Endodermal cell (in vitro differentiated cells): ENCODE results near the gene EDNRA. TPM values are rescaled to one million over a fixed set of nuclear protein-coding genes. Genes with fewer than 3 reads are reported as not detected.

Experiments
- DNase-seq: peaks from one replicate; pipeline ENCODE4 v3.0.0-alpha.2; 2017
- H3K27ac ChIP-seq: 2 replicates; pipeline ENCODE4 v1.5.1; 2013; ENCODE audit warnings: mild to moderate bottlenecking, low read depth, low read length, moderate library complexity
- H3K27me3 ChIP-seq: 2 replicates; pipeline ENCODE4 v1.6.1; 2013; ENCODE audit warnings: mild to moderate bottlenecking, low read length, moderate library complexity; ENCODE audit not compliant: insufficient read depth, control insufficient read depth, poor library complexity, severe bottlenecking
- H3K36me3 ChIP-seq: 2 replicates; pipeline ENCODE4 v1.7.0; 2013; ENCODE audit warnings: mild to moderate bottlenecking, low read length, moderate library complexity; ENCODE audit not compliant: control insufficient read depth, insufficient read depth
- H3K4me1 ChIP-seq: one replicate; pipeline ENCODE4 v1.7.0; 2013; ENCODE audit warnings: low read length; ENCODE audit not compliant: control insufficient read depth, insufficient read depth
- H3K4me3 ChIP-seq: 2 replicates; pipeline ENCODE4 v1.5.1; 2013; ENCODE audit warnings: mild to moderate bottlenecking, low read length, moderate library complexity
- H3K9ac ChIP-seq: 2 replicates; pipeline ENCODE4 v1.6.1; 2013; ENCODE audit warnings: mild to moderate bottlenecking, low read length, moderate library complexity; ENCODE audit not compliant: poor library complexity, severe bottlenecking; ENCODE audit errors: extremely low read depth
- H3K9me3 ChIP-seq: 2 replicates; pipeline ENCODE4 v1.6.1; 2013; ENCODE audit warnings: mild to moderate bottlenecking, low read length, moderate library complexity; ENCODE audit not compliant: control insufficient read depth
- H3K27ac Mint-ChIP-seq: 2 replicates; pipeline ENCODE4 v1.8.0; 2020; ENCODE audit warnings: mixed read lengths
- H3K27me3 Mint-ChIP-seq: 2 replicates; pipeline ENCODE4 v1.8.0; 2021; ENCODE audit warnings: mild to moderate bottlenecking, mixed read lengths; ENCODE audit not compliant: insufficient read depth
- H3K36me3 Mint-ChIP-seq: 2 replicates; pipeline ENCODE4 v1.8.0; 2020; ENCODE audit warnings: low read depth, mixed read lengths
- H3K4me1 Mint-ChIP-seq: 2 replicates; pipeline ENCODE4 v1.8.0; 2020; ENCODE audit warnings: mixed read lengths
- H3K4me3 Mint-ChIP-seq: 2 replicates; pipeline ENCODE4 v1.8.0; 2020; ENCODE audit warnings: mild to moderate bottlenecking, moderate library complexity, mixed read lengths
- H3K9me3 Mint-ChIP-seq: 2 replicates; pipeline ENCODE4 v1.8.0; 2020; ENCODE audit warnings: mild to moderate bottlenecking, mixed read lengths
- WGBS, 2 experiments: methylation state at CpG; one replicate each; pipeline versions ENCODE4 v1.1.5 to v1.1.7; 2013; ENCODE audit warnings: missing lambda C conversion rate in 2 of 2, mixed read lengths in 1 of 2; ENCODE audit not compliant: insufficient coverage in 1 of 2, insufficient read length in 1 of 2; 5-methylcytosine and 5-hydroxymethylcytosine counted together
- total RNA-seq, 2 donors: library from RNA; stranded (reverse); fragmentation: NEBNext Ultra II Directional in 1 of 2; extraction: Animal tissue kit (Norgen Biotek cat#: 25700) in 1 of 2; gene quantifications; 2 replicates in 1 of 2; 3 replicates in 1 of 2; pipeline ENCODE4 v1.2.1, GENCODE V29; 2021
- TF ChIP-seq, protein P1 (sequence below): fragments of 200-600 bp; sonication (generic); conservative IDR thresholded peaks from 2 replicates; pipeline ENCODE4 v1.5.0; 2021; ENCODE audit warnings: antibody characterized with exemption, mild to moderate bottlenecking

EDNRA gene
- total RNA-seq, 2 donors from 2014 or later = 11.5 to 13.2 TPM

DNA sequence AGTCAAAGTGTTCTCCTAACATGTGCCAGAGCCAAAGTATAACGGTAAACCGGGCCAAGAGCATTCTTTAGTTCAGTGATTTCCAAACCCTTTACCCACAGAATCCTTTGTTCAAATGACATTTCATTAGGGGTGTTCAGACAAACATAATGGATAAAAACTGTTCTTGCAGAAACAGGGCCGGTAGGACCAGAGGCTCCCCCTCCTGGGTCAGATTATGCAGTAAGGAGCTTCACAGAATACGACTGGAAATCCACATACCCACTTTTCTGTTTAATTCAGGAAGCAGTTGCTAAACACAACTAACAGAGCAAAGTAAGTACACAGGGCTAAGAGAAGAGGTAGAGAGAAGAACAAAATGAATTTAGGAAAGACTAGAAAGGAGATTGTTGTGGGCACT, 89.7 kb downstream of the EDNRA start:
- no peaks in the 10 kb centered on the region for H3K36me3 ChIP-seq
- Mint-ChIP-seq H3K4me1 (peaks cover 4% of the 10 kb centered on the region), H3K36me3 (no peaks in the 10 kb centered on the region), H3K27ac (no peak overlapping the region), H3K4me3 (no peak overlapping the region), H3K9me3 (no peaks in the 10 kb centered on the region), H3K27me3 (no peaks in the 10 kb centered on the region)
- no peaks in the 10 kb centered on the region for H3K9me3 ChIP-seq
- no peaks in the 10 kb centered on the region for H3K27me3 ChIP-seq
- H3K4me3 ChIP-seq = no peak overlapping the region
- H3K9ac ChIP-seq = no peak overlapping the region
- DNase-seq = no peak
- TF ChIP-seq, protein P1, sequence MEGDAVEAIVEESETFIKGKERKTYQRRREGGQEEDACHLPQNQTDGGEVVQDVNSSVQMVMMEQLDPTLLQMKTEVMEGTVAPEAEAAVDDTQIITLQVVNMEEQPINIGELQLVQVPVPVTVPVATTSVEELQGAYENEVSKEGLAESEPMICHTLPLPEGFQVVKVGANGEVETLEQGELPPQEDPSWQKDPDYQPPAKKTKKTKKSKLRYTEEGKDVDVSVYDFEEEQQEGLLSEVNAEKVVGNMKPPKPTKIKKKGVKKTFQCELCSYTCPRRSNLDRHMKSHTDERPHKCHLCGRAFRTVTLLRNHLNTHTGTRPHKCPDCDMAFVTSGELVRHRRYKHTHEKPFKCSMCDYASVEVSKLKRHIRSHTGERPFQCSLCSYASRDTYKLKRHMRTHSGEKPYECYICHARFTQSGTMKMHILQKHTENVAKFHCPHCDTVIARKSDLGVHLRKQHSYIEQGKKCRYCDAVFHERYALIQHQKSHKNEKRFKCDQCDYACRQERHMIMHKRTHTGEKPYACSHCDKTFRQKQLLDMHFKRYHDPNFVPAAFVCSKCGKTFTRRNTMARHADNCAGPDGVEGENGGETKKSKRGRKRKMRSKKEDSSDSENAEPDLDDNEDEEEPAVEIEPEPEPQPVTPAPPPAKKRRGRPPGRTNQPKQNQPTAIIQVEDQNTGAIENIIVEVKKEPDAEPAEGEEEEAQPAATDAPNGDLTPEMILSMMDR = peak; percentile 34
- 86 to 94% methylated on average over 3 to 4 of the region's 4 CpGs for WGBS, 2 experiments
- H3K4me1 ChIP-seq = no peaks in the 10 kb centered on the region
- H3K27ac ChIP-seq = no peak overlapping the region

DNA sequence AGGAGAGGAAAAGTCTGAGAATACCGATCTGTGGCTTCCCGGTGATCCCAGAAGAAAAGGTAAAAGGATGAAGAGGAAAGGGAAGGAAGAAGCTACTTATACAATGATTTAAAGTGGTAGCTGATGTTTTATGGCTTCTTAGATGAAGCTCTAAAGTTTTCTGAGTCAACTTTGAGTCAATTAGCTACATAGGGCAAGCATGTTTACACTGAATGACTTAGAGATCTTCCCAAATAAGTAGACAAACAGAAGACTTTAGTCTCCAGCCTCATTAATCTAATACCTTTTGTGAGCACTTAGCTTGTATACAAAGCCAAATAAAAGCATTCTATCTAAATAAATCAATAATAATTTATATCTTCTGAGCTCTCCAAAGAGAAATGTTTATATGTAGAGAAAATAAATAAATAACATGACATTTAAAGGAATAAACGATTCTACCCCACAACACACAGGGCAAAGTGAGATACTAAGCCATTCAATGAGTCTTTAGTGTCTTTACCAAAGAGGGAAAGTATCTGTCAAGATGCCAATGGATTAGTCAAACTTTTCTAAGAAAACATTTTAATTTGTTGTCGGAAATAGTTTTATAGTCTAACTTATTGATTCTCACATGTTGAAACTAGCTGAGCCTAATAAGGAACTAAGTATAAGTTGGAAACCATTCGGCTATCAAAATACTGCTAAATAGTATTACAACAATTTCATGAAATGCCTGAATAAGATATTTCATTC, 90.3 kb downstream of the EDNRA start:
- no peak for DNase-seq
- Mint-ChIP-seq H3K4me3 (no peak overlapping the region), H3K27ac (no peak overlapping the region), H3K4me1 (peaks cover 4% of the 10 kb centered on the region), H3K36me3 (no peaks in the 10 kb centered on the region), H3K9me3 (no peaks in the 10 kb centered on the region), H3K27me3 (no peaks in the 10 kb centered on the region)
- Histone ChIP-seq H3K9me3 (no peaks in the 10 kb centered on the region), H3K36me3 (no peaks in the 10 kb centered on the region), H3K4me1 (no peaks in the 10 kb centered on the region), H3K27me3 (no peaks in the 10 kb centered on the region), H3K9ac (no peak overlapping the region), H3K27ac (no peak overlapping the region), H3K4me3 (no peak overlapping the region)
- 80 to 90% methylated on average over 3 to 5 of the region's 5 CpGs for WGBS, 2 experiments
- TF ChIP-seq, protein P1 = no peak

DNA sequence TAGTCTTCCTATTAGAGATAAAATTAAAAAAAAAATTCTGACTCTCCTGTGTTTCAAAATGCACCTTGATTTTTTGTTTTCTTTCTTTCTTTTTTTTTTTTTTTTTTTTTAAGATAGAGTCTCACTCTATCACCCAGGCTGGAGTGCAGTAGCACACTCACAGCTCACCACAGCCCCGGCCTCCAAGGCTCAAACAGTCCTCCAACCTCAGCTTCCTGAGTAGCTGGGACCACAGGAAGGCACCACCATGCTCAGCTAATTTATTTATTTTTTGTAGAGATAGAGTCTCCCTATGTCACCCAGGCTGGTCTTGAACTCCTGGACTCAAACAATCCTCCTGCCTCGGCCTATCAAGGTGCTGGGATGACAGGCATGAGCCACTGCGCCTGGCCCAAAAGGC, 95.2 kb downstream of the EDNRA start:
- 96 to 97% methylated on average over 3 of the region's 3 CpGs for WGBS, 2 experiments
- Histone ChIP-seq H3K9ac (no peak overlapping the region), H3K27ac (no peak overlapping the region), H3K27me3 (no peaks in the 10 kb centered on the region), H3K36me3 (no peaks in the 10 kb centered on the region), H3K9me3 (no peaks in the 10 kb centered on the region), H3K4me1 (no peaks in the 10 kb centered on the region), H3K4me3 (no peak overlapping the region)
- Mint-ChIP-seq H3K27me3 (no peaks in the 10 kb centered on the region), H3K36me3 (no peaks in the 10 kb centered on the region), H3K9me3 (no peaks in the 10 kb centered on the region), H3K4me1 (no peaks in the 10 kb centered on the region), H3K4me3 (no peak overlapping the region), H3K27ac (no peak overlapping the region)
- TF ChIP-seq, protein P1 = no peak
- no peak for DNase-seq
